ENCODE results near the gene PMAIP1. TPM values are rescaled to one million over a fixed set of nuclear protein-coding genes. Genes with fewer than 3 reads are reported as not detected.
A peak's percentile ranks its signal among the peaks of the same experiment; 100 is the strongest.

Gene PMAIP1
- polyA plus RNA-seq, 4 donors: 1.4 to 7.5 (median 4.5) TPM

DNA sequence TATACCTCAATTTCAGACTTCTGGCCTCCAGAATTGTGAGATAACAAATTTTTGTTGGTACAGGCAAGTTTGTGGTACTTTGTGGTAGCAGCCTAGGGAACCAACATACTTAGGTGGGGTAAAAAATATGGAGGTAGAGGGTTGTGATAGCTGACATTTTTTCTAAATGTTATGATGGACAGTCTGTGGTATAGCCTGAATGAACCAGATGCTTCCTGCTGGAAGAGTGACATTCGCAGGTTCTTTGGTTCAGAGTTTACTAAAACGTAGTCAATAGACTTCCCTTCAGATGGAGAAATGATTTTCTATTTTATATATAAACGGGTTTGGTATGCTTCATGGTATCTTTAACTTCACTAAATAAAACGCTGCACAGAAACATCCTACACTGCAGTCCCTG is 42.8 kb downstream of the PMAIP1 start:
- H3K27me3 ChIP-seq (ENCODE audit: control insufficient read depth in 3 of 3, insufficient read depth in 3 of 3, low read length in 3 of 3): no peaks in the 10 kb centered on the region
- peaks cover 0 to 12% (median 0%) of the 10 kb centered on the region in 3 donors for H3K4me1 ChIP-seq (ENCODE audit: control insufficient read depth in 3 of 3, insufficient read depth in 2 of 3, low read depth in 1 of 3, low read length in 2 of 3)
- H3K9me3 ChIP-seq (ENCODE audit: control insufficient read depth in 2 of 2, insufficient read depth in 1 of 2, low read depth in 1 of 2, low read length in 1 of 2): no peaks in the 10 kb centered on the region
- 68 to 84% (median 79%) methylated on average over 4 of the region's 4 CpGs for WGBS, 3 donors
- no peak for FAIRE-seq
- no peak overlapping the region for H3K4me3 ChIP-seq (ENCODE audit: low read depth in 1 of 3, low read length in 3 of 3)
- no peaks in the 10 kb centered on the region for H3K36me3 ChIP-seq (ENCODE audit: control insufficient read depth in 3 of 3, insufficient read depth in 2 of 3, low read depth in 1 of 3, low read length in 3 of 3)
- no peak overlapping the region for H3K27ac ChIP-seq (ENCODE audit: low read depth in 1 of 3, low read length in 2 of 3)
- DNase-seq: no peak

DNA sequence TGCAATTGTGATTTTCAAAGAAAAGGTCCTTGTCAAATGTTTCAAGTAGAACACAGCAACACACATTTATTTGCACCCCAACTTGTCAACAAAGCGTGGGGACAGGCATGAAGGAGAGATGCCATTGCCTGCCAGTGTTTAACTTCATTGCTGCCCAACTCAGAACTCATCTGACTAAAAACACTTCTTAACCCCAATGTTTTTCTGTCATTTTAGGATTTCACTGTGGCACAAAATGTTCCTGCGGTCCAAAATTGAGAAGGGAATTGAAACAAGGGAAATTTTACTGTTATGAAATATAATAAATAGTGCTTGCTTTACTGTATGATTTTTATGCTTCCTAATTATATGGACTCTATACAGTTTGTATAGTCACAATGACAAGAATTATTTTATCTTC is 45.7 kb downstream of the PMAIP1 start:
- peaks cover 0 to 2% (median 0%) of the 10 kb centered on the region in 3 donors for H3K4me1 ChIP-seq (ENCODE audit: control insufficient read depth in 3 of 3, insufficient read depth in 2 of 3, low read depth in 1 of 3, low read length in 2 of 3)
- DNase-seq: no peak
- H3K27ac ChIP-seq (ENCODE audit: low read depth in 1 of 3, low read length in 2 of 3): no peak overlapping the region
- H3K27me3 ChIP-seq (ENCODE audit: control insufficient read depth in 3 of 3, insufficient read depth in 3 of 3, low read length in 3 of 3): no peaks in the 10 kb centered on the region
- 86 to 90% (median 89%) methylated on average over 2 of the region's 2 CpGs for WGBS, 3 donors
- no peak overlapping the region for H3K4me3 ChIP-seq (ENCODE audit: low read depth in 1 of 3, low read length in 3 of 3)
- no peaks in the 10 kb centered on the region for H3K36me3 ChIP-seq (ENCODE audit: control insufficient read depth in 3 of 3, insufficient read depth in 2 of 3, low read depth in 1 of 3, low read length in 3 of 3)
- H3K9me3 ChIP-seq (ENCODE audit: control insufficient read depth in 2 of 2, insufficient read depth in 1 of 2, low read depth in 1 of 2, low read length in 1 of 2): no peaks in the 10 kb centered on the region
- FAIRE-seq: no peak

DNA sequence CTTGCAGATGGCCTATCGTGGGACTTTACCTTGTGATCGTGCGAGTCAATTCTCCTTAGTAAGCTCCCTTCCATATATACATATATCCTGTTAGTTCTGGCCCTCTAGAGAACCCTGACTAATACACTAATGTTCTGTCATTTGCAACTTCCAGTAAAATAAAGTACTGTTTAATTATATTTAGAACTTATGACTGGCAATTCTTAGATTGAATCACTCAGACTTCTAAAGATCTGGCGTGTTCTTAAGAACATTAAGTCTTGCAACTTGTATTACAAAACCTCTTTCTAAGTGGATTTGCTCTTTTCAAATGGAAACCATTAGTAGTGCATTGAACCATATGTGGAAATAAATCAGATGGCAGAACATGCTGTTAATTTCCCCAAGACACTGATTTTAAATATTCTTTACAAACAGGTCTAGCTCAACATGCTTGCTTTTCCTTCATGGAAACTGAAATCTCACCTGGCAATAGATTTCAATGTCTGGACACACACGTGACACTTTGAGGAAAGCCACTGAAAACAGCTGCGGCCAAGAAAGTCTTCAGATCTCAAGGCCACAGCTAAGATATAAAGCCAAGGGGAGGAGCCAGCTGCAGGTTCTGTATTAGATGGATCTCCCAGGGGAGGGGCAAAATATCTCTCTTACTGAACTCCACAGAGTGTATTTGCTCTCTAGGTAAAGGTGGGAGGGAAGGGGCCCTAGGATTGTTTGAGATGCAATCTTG is 50.6 kb downstream of the PMAIP1 start:
- DNase-seq: peak in 1 of 2 donors; percentile 17

DNA sequence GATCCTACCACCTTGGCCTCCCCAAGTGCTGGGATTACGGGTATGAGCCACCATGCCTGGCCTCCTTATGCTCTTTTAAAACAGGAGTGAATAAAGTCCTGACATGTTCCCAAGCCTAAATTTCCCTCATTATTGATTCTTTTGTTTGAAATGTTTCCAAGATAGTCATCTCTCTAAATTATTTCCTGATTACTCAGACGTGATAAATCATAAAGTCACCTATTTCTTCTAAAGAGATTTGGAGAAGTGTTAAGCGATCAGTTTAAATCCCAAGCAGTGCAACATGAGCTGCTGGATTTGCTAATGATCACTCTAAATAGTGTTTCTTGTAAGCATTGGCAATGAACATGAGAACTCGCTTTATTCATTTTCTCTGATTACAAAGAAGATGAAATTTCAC is 51.8 kb downstream of the PMAIP1 start:
- FAIRE-seq (no peak), DNase-seq (no peak)
- peaks cover 0 to 7% (median 0%) of the 10 kb centered on the region in 3 donors for H3K4me1 ChIP-seq (ENCODE audit: control insufficient read depth in 3 of 3, insufficient read depth in 2 of 3, low read depth in 1 of 3, low read length in 2 of 3)
- no peaks in the 10 kb centered on the region for H3K9me3 ChIP-seq (ENCODE audit: control insufficient read depth in 2 of 2, insufficient read depth in 1 of 2, low read depth in 1 of 2, low read length in 1 of 2)
- H3K27me3 ChIP-seq (ENCODE audit: control insufficient read depth in 3 of 3, insufficient read depth in 3 of 3, low read length in 3 of 3): no peaks in the 10 kb centered on the region
- 72 to 89% (median 73%) methylated on average over 4 of the region's 4 CpGs for WGBS, 3 donors
- H3K27ac ChIP-seq (ENCODE audit: low read depth in 1 of 3, low read length in 2 of 3): no peak overlapping the region
- H3K36me3 ChIP-seq (ENCODE audit: control insufficient read depth in 3 of 3, insufficient read depth in 2 of 3, low read depth in 1 of 3, low read length in 3 of 3): no peaks in the 10 kb centered on the region
- no peak overlapping the region for H3K4me3 ChIP-seq (ENCODE audit: low read depth in 1 of 3, low read length in 3 of 3)

More for the DNA sequence above, 50.6 kb downstream of the PMAIP1 start:
- 50 to 66% (median 62%) methylated on average over 6 of the region's 6 CpGs for WGBS, 3 donors
- H3K27ac ChIP-seq (ENCODE audit: low read depth in 1 of 3, low read length in 2 of 3): no peak overlapping the region
- no peaks in the 10 kb centered on the region for H3K27me3 ChIP-seq (ENCODE audit: control insufficient read depth in 3 of 3, insufficient read depth in 3 of 3, low read length in 3 of 3)
- peaks cover 0 to 7% (median 0%) of the 10 kb centered on the region in 3 donors for H3K4me1 ChIP-seq (ENCODE audit: control insufficient read depth in 3 of 3, insufficient read depth in 2 of 3, low read depth in 1 of 3, low read length in 2 of 3)
- H3K36me3 ChIP-seq (ENCODE audit: control insufficient read depth in 3 of 3, insufficient read depth in 2 of 3, low read depth in 1 of 3, low read length in 3 of 3): no peaks in the 10 kb centered on the region
- H3K9me3 ChIP-seq (ENCODE audit: control insufficient read depth in 2 of 2, insufficient read depth in 1 of 2, low read depth in 1 of 2, low read length in 1 of 2): no peaks in the 10 kb centered on the region
- FAIRE-seq: no peak
- no peak overlapping the region for H3K4me3 ChIP-seq (ENCODE audit: low read depth in 1 of 3, low read length in 3 of 3)

DNA sequence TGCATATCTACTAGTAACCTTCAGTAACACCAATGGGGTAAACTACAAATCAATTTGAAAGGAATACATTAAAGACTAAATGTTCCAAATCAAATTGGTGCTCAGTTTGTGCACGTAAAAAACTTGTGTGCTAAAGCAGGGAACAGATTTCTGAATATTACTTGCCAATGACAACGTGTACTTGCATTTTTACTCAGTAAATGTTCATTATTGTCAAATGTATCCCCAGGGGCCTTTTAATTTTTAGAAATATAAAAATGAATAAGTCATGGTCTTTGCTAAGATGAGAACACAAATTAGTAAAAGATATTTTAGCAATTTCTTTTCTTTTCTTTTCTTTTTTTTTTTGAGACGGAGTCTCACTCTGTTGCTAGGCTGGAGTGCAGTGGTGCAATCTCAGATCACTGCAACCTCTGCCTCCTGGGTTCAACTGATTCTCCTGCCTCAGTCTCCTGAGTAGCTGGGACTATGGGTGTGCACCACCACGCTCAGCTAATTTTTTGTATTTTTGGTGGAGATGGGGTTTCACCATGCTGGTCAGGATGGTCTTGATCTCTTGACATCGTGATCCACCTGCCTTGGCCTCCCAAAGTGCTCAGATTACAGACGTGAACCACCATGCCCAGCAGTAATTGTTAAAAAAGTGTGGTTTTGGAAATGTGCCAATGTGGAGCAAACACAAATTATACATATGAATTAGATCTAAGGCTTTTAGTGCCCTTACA is 52.6 kb downstream of the PMAIP1 start:
- H3K4me1 ChIP-seq (ENCODE audit: control insufficient read depth in 3 of 3, insufficient read depth in 2 of 3, low read depth in 1 of 3, low read length in 2 of 3): peaks cover 0 to 12% (median 0%) of the 10 kb centered on the region in 3 donors
- no peak overlapping the region for H3K4me3 ChIP-seq (ENCODE audit: low read depth in 1 of 3, low read length in 3 of 3)
- no peaks in the 10 kb centered on the region for H3K9me3 ChIP-seq (ENCODE audit: control insufficient read depth in 2 of 2, insufficient read depth in 1 of 2, low read depth in 1 of 2, low read length in 1 of 2)
- no peaks in the 10 kb centered on the region for H3K36me3 ChIP-seq (ENCODE audit: control insufficient read depth in 3 of 3, insufficient read depth in 2 of 3, low read depth in 1 of 3, low read length in 3 of 3)
- no peaks in the 10 kb centered on the region for H3K27me3 ChIP-seq (ENCODE audit: control insufficient read depth in 3 of 3, insufficient read depth in 3 of 3, low read length in 3 of 3)
- no peak for FAIRE-seq
- DNase-seq: no peak
- WGBS, 3 donors: 72 to 81% (median 76%) methylated on average over 6 of the region's 6 CpGs
- H3K27ac ChIP-seq (ENCODE audit: low read depth in 1 of 3, low read length in 2 of 3): no peak overlapping the region

Other genes with a start within 250 kb of the PMAIP1 start
- 1 to 10 TPM in 1 of 4 donors, under 1 TPM in 2, not detected in 1; 0.27 to 1.3 (median 0.54) TPM for gene CCBE1, start 202.6 kb upstream of the PMAIP1 start, polyA plus RNA-seq

All from small intestine (tissue), 7 donors.